GM12878 (cell line): ENCODE measurements around the gene USH1G. TPM values are rescaled to one million over a fixed set of nuclear protein-coding genes. Genes with fewer than 3 reads are reported as not detected.

Source experiments
- ATAC-seq: fragments of 200-7000 bp; cut with Tn5 transposase; 3 replicates; pipeline ENCODE4 v1.9.1; 2020; ENCODE audit warnings: mild to moderate bottlenecking, moderate library complexity
- BruUV-seq: library from RNA; stranded (reverse); fragments of 400-500 nt; replicated peaks from 2 replicates; lab custom pipeline; 2021; lab: Mats Ljungman, UMichigan
- CTCF ChIA-PET: fragments of 300-600 bp; sonication (Branson Sonifier 250); formaldehyde crosslinking; extraction: SDS; loops from one replicate; lab custom pipeline; 2021; ENCODE audit warnings: inconsistent platforms; lab: Yijun Ruan, JAX
- POLR2A ChIA-PET: fragments of 350-600 bp; formaldehyde crosslinking; extraction: SDS; loops from one replicate; lab custom pipeline; 2021; ENCODE audit warnings: inconsistent platforms; lab: Charles Lee
- RAD21 ChIA-PET: fragments of 300-600 bp; sonication (Branson Sonifier 250); formaldehyde crosslinking; loops from one replicate; lab custom pipeline; 2023; ENCODE audit warnings: antibody characterized with exemption; ENCODE audit not compliant: unreplicated experiment; lab: Charles Lee
- SMC1A ChIA-PET: fragments of 300-600 bp; sonication (Branson Sonifier 250); formaldehyde crosslinking; loops from one replicate; lab custom pipeline; 2023; ENCODE audit not compliant: unreplicated experiment, uncharacterized antibody; lab: Charles Lee
- DNase-seq: peaks from one replicate; pipeline ENCODE4 v3.0.0-alpha.2; 2011; ENCODE audit warnings: low read depth, low spot score
- FAIRE-seq: peaks from 3 replicates; lab custom pipeline; 2011; peaks lifted over from hg19 to GRCh38; lab: Jason Lieb, UNC
- H2AFZ ChIP-seq: 2 replicates; pipeline ENCODE4 v1.6.0; 2011; ENCODE audit warnings: low read depth, low read length, control low read depth; ENCODE audit not compliant: control insufficient read depth
- H3K27ac ChIP-seq: 2 replicates; pipeline ENCODE4 v1.5.1; 2011; ENCODE audit warnings: control low read depth; ENCODE audit not compliant: control insufficient read depth, insufficient read depth
- H3K27me3 ChIP-seq, 2 experiments: replicated peaks in 1 of 2; 2 replicates each; pipeline versions ENCODE4 v1.6.0 to v1.6.1; 2011; ENCODE audit warnings: low read length in 1 of 2; ENCODE audit not compliant: control insufficient read depth in 2 of 2, insufficient read depth in 2 of 2
- H3K36me3 ChIP-seq, 2 experiments: 2 replicates each; pipeline ENCODE4 v1.5.1; 2011; ENCODE audit warnings: low read length in 1 of 2; ENCODE audit not compliant: control insufficient read depth in 2 of 2, insufficient read depth in 2 of 2
- H3K4me1 ChIP-seq: 2 replicates; pipeline ENCODE4 v1.6.1; 2011; ENCODE audit warnings: mild to moderate bottlenecking, low read length, moderate library complexity, mixed read lengths; ENCODE audit not compliant: control insufficient read depth, insufficient read depth
- H3K4me2 ChIP-seq: 2 replicates; pipeline ENCODE4 v1.6.0; 2011; ENCODE audit warnings: control low read depth; ENCODE audit not compliant: control insufficient read depth, insufficient read depth
- H3K4me3 ChIP-seq: fragments of 200-600 bp; sonication (generic); 2 replicates; pipeline ENCODE4 v1.5.1; 2016
- H3K79me2 ChIP-seq: 2 replicates; pipeline ENCODE4 v1.6.0; 2011; ENCODE audit warnings: low read length; ENCODE audit not compliant: control insufficient read depth, insufficient read depth
- H3K9ac ChIP-seq: 2 replicates; pipeline ENCODE4 v1.8.0; 2011; ENCODE audit warnings: low read length, control low read depth, mixed read lengths; ENCODE audit not compliant: control insufficient read depth, insufficient read depth
- H3K9me3 ChIP-seq: replicated peaks from 3 replicates; pipeline ENCODE4 v1.5.1; 2011; ENCODE audit warnings: mild to moderate bottlenecking, low read length; ENCODE audit not compliant: control insufficient read depth, insufficient read depth
- H4K20me1 ChIP-seq: 2 replicates; pipeline ENCODE4 v1.6.0; 2011; ENCODE audit not compliant: control insufficient read depth, insufficient read depth
- GABPA ChIP-seq: IDR thresholded peaks from 2 replicates; pipeline ENCODE4 v1.6.1; 2014; ENCODE audit warnings: antibody characterized with exemption, low read depth, mild to moderate bottlenecking, inconsistent platforms
- IKZF2 ChIP-seq, 2 experiments: fragments of 450-650 bp; IDR thresholded peaks; 2 replicates each; pipeline ENCODE4 v1.6.1; 2017; ENCODE audit warnings: mild to moderate bottlenecking in 2 of 2, moderate library complexity in 2 of 2
- MYC ChIP-seq: IDR thresholded peaks from 2 replicates; pipeline ENCODE4 v1.6.1; 2011; ENCODE audit warnings: mild to moderate bottlenecking, low read length, moderate library complexity, inconsistent platforms; ENCODE audit not compliant: insufficient read depth, insufficient replicate concordance, insufficient read length, severe bottlenecking
- NFYA ChIP-seq: IDR thresholded peaks from 2 replicates; pipeline ENCODE4 v1.6.1; 2011; ENCODE audit warnings: low read depth, mild to moderate bottlenecking, low read length, improper control_type of control experiment, borderline replicate concordance
- SMAD5 ChIP-seq: IDR thresholded peaks from 2 replicates; pipeline ENCODE4 v1.6.1; 2016; ENCODE audit warnings: antibody characterized with exemption, low read depth
- WGBS: methylation state at CpG from one replicate; pipeline ENCODE4 v1.1.6; 2016; ENCODE audit warnings: low lambda C conversion rate; ENCODE audit not compliant: insufficient replicate concordance, insufficient coverage; ENCODE audit errors: missing lambda C conversion rate; 5-methylcytosine and 5-hydroxymethylcytosine counted together
- in situ Hi-C: fragments of 300-500 bp; cut with MboI; formaldehyde crosslinking; loops from 9 replicates; pipeline ENCODE4 v1.14.3; 2018; ENCODE audit warnings: mixed read lengths
- intact Hi-C: fragments of 100-400 bp; cut with micrococcal nuclease; formaldehyde crosslinking; loops from one replicate; pipeline ENCODE4 v1.14.2; 2022; ENCODE audit not compliant: unreplicated experiment
- polyA plus RNA-seq, 11 experiments: library from polyadenylated mRNA; depleted of rRNA in 4 of 11; unstranded in 6 of 11; stranded (reverse) in 5 of 11; fragments of >200 nt; fragmentation: Nextera tagmentation in 4 of 11; fragmentation: Illumina TruSeq in 1 of 11; extraction: Ambion mirVana in 4 of 11; extraction: Trizol in 1 of 11; gene quantifications; 1 replicate in 1 of 11; 2 replicates in 10 of 11; pipeline versions ENCODE4 v1.2.1 to v1.2.3, GENCODE V29; 2011 to 2016; ENCODE audit warnings: inconsistent platforms in 2 of 11, missing spikeins in 2 of 11, low read depth in 1 of 11
- total RNA-seq, 4 experiments: library from RNA; depleted of rRNA in 3 of 4; stranded (reverse); fragments of >200 nt in 3 of 4; fragmentation: Illumina TruSeq in 1 of 4; extraction: Trizol in 1 of 4; gene quantifications; 2 replicates each; pipeline versions ENCODE4 v1.2.1 to v1.2.3, GENCODE V29; 2013 to 2021
- TF ChIP-seq, protein P1 (sequence below), 3 experiments: IDR thresholded peaks in 2 of 3; conservative IDR thresholded peaks in 1 of 3; 2 replicates each; pipeline ENCODE4 v1.5.1; 2011; ENCODE audit warnings: low read depth in 3 of 3, low read length in 3 of 3, mild to moderate bottlenecking in 3 of 3, control low read depth in 2 of 3, moderate library complexity in 2 of 3, inconsistent platforms in 1 of 3, mixed read lengths in 1 of 3; ENCODE audit not compliant: control insufficient read depth in 2 of 3, insufficient read depth in 1 of 3; ENCODE audit errors: extremely low read depth in 1 of 3
- TF ChIP-seq, protein P2 (sequence below): fragments of 450-650 bp; formaldehyde crosslinking; IDR thresholded peaks from 2 replicates; pipeline ENCODE4 v1.4.0; 2020; ENCODE audit warnings: mild to moderate bottlenecking, moderate library complexity

The USH1G gene
- total and polyA plus RNA-seq, 10 of the 15 experiments (the other 5 are each of a cell fraction or from before 2014, with no cell fraction given) = 0.05 to 0.62 (median 0.09) TPM; not detected in 7

DNA sequence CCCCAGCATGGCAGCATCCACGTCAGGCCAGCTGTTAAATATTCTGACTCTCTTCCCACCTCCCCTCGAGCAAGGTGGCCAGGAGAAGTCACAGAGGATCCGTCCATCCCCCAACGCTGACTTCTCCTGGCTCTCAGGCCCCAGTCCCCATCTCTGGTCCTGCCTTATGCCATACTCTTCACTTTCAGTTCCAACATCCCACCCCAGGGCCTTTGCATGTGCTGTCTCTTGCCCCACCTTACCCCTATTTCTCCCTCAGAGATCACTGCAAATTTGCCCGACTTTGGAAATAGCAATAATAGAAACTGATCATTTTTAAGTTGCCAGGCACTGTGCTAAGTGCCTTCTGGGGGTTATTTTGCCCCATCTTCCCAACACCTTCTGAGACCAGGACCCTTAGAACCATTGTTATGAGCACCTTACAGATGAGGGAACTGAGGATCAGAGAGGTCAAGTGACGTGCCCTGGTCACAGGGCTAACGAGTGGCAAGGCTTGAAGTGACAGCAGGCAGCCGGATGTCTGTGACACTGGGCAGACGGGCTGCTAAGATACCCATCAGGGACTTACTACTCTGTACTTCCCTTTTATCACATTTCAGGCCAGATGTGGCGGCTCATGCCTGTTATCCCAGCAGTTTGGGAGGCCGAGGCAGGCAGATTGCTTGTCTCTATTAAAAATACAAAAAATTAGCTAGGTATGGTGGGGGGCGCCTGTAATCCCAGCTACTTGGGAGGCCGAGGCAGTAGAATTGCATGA lies 31.8 kb upstream of the USH1G start:
- peak; percentile 30; the same call in 1 of the 3 replicates for ATAC-seq
- intact Hi-C loops = loop anchor here (5.0 kb wide), 1 partner anchor 163 kb away; no protein-coding TSS in a partner anchor
- Histone ChIP-seq H3K9me3 (no peaks in the 10 kb centered on the region; the same call in 2 of the 3 replicates), H3K9ac (no peak overlapping the region), H3K4me3 (no peak overlapping the region), H3K27ac (no peak overlapping the region), H3K4me2 (no peak overlapping the region), H4K20me1 (no peaks in the 10 kb centered on the region)
- SMC1A ChIA-PET = interaction anchor here (1.3 kb wide), 1 partner anchor 9 kb away, joined by 5 read pairs; no protein-coding TSS in a partner anchor
- POLR2A ChIA-PET = interaction anchor here (0.6 to 1.0 kb wide), 2 partner anchors 16 to 230 kb away, joined by 3 to 4 read pairs; no protein-coding TSS in a partner anchor
- RAD21 ChIA-PET = interaction anchor here (1.4 to 4.7 kb wide), 2 partner anchors 30 to 35 kb away, joined by 4 to 30 read pairs; partner anchors contain the start of genes OTOP2 and USH1G
- TF ChIP-seq SMAD5 (no peak), GABPA (no peak), NFYA (no peak), MYC (no peak), IKZF2 (IDR thresholded peaks at IDR 0.05) (no peak)
- TF ChIP-seq, protein P1, sequence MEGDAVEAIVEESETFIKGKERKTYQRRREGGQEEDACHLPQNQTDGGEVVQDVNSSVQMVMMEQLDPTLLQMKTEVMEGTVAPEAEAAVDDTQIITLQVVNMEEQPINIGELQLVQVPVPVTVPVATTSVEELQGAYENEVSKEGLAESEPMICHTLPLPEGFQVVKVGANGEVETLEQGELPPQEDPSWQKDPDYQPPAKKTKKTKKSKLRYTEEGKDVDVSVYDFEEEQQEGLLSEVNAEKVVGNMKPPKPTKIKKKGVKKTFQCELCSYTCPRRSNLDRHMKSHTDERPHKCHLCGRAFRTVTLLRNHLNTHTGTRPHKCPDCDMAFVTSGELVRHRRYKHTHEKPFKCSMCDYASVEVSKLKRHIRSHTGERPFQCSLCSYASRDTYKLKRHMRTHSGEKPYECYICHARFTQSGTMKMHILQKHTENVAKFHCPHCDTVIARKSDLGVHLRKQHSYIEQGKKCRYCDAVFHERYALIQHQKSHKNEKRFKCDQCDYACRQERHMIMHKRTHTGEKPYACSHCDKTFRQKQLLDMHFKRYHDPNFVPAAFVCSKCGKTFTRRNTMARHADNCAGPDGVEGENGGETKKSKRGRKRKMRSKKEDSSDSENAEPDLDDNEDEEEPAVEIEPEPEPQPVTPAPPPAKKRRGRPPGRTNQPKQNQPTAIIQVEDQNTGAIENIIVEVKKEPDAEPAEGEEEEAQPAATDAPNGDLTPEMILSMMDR (IDR thresholded peaks at IDR 0.05 in 2 of 3, conservative IDR thresholded peaks at IDR 0.05 in 1 of 3; ENCODE audit: control insufficient read depth in 2 of 3, extremely low read depth in 1 of 3, insufficient read depth in 1 of 3, low read depth in 3 of 3, low read length in 3 of 3) = no peak
- TF ChIP-seq, protein P2, sequence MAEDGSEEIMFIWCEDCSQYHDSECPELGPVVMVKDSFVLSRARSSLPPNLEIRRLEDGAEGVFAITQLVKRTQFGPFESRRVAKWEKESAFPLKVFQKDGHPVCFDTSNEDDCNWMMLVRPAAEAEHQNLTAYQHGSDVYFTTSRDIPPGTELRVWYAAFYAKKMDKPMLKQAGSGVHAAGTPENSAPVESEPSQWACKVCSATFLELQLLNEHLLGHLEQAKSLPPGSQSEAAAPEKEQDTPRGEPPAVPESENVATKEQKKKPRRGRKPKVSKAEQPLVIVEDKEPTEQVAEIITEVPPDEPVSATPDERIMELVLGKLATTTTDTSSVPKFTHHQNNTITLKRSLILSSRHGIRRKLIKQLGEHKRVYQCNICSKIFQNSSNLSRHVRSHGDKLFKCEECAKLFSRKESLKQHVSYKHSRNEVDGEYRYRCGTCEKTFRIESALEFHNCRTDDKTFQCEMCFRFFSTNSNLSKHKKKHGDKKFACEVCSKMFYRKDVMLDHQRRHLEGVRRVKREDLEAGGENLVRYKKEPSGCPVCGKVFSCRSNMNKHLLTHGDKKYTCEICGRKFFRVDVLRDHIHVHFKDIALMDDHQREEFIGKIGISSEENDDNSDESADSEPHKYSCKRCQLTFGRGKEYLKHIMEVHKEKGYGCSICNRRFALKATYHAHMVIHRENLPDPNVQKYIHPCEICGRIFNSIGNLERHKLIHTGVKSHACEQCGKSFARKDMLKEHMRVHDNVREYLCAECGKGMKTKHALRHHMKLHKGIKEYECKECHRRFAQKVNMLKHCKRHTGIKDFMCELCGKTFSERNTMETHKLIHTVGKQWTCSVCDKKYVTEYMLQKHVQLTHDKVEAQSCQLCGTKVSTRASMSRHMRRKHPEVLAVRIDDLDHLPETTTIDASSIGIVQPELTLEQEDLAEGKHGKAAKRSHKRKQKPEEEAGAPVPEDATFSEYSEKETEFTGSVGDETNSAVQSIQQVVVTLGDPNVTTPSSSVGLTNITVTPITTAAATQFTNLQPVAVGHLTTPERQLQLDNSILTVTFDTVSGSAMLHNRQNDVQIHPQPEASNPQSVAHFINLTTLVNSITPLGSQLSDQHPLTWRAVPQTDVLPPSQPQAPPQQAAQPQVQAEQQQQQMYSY (CRISPR knock-in tag) = no peak
- TF ChIP-seq, all 136 proteins: peak for 0
- H3K79me2 ChIP-seq = no peaks in the 10 kb centered on the region
- BruUV-seq = no TSS peak
- in situ Hi-C loops = loop anchor here (5.0 kb wide), 1 partner anchor 33 kb away; the partner anchor contains the start of genes OTOP2 and USH1G
- no peaks in the 10 kb centered on the region for H3K36me3 ChIP-seq
- H2AFZ ChIP-seq = no peak overlapping the region
- WGBS = 29% methylated on average over 13 of the region's 13 CpGs
- H3K27me3 ChIP-seq = no peaks in the 10 kb centered on the region
- no peak for DNase-seq
- CTCF ChIA-PET = interaction anchor here (13.8 kb wide), 1 partner anchor 31 kb away, joined by 274 read pairs; the partner anchor contains the start of genes OTOP2 and USH1G
- FAIRE-seq = no peak
- H3K4me1 ChIP-seq = no peaks in the 10 kb centered on the region
